HG03354 (cell line): Measurements from ENCODE around the gene MICAL2.

Experiments
- ATAC-seq: cut with Tn5 transposase; IDR thresholded peaks from one replicate; pipeline ENCODE4 v1.9.1; 2021; ENCODE audit warnings: mild to moderate bottlenecking; ENCODE audit not compliant: unreplicated experiment, poor library complexity, severe bottlenecking

The MICAL2 gene

DNA sequence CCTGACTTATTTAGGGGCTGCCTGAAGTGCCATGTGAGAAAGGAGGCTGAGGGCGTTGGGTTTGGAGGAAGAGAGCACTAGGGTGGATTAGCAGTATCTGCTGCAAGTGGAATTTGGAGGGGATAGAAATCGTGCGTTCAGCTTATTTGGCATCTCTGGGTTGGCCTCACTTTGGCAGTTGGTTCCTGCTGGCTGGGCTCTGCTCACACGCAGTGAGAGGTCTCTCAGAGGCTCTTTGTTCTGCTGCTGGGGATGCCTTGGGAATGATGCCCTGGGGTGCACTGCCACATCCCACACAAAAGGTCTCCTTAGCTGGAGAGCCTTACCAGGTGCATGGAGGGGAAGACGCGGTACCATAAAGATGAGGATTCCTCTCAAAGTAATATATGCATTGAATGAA, 17.7 kb upstream of the MICAL2 start:
- no peak for ATAC-seq

- ATAC-seq, result no peak
These were observed 15.3 kb upstream of the MICAL2 start for GRCh38 chr11:12094872-12095800.

DNA sequence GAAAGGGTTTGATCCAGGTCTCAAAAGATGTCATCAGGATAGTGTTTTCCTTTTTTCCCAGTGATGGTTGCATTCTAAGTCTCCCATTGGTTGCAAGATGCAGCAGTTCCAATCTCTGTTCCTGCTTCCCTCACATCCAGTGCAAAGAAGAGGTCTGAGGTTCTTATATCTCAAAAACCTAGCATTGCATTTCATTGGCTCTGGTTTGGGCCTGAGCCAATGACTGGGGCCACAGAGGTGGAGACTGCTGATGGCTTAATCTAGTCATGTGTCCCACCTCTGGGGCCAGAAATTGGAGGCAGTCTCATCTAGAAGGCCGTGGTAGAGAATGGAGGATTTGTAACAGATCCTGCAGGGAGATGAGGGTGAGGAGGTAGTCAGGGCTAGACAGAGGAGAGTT, 13.2 kb upstream of the MICAL2 start:
- ATAC-seq, result no peak

- no peak for ATAC-seq
These were observed 11.8 kb upstream of the MICAL2 start for GRCh38 chr11:12098601-12099000.

DNA sequence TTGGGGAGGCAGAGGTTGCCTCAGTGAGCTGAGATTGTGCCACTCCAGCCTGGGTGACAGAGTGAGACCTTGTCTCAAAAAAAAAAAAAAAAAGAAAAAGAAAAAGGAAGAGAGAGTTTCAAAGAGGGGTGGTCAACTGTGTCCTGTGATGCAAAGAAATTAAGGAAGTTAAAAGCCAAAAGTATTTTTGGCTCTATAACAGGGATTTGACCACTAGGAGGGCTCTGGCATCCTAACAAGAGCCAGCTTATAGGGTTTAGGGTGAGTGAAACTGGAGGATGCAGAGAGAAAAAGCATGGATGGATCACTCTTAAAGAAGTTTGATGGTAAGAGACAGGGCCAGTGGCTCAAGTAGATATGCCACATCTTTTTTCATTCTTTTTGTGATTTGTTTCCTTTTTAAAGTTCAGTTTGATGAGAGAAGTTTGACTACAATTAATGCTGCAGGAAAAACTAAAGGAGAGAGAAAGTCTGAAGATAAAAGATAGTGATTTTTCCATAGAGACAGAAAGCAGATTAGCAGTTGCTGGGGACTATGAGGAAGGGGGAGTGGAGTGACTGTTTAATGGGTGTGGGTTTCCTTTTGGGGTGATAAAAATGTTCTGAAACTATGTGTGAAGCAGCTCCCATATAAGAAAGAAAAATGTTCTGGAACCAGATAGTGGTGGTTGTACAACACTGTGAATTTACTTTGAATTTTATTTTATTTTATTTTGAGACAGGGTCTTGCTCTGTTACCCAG, 11.1 kb upstream of the MICAL2 start:
- ATAC-seq, result no peak

DNA sequence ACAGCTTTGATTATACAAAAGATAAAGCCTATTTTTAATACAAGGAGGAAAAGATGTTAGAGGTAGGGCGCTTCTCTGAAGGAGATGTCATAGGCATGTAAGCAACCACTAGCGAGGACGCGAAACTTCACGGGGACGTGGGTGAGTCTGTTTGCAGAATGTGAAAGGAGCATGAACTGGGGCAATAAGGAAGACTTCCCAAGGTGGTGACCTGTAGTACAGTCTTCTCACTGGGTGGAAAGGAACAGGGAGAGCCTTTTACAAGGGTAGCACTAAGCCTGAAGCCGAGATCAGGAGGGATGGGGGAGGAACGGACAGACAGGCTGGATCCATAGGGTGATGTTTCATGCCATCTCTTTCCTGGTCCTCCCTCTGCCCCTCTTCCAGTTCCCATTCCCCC, 10.0 kb upstream of the MICAL2 start:
- ATAC-seq, result no peak

DNA sequence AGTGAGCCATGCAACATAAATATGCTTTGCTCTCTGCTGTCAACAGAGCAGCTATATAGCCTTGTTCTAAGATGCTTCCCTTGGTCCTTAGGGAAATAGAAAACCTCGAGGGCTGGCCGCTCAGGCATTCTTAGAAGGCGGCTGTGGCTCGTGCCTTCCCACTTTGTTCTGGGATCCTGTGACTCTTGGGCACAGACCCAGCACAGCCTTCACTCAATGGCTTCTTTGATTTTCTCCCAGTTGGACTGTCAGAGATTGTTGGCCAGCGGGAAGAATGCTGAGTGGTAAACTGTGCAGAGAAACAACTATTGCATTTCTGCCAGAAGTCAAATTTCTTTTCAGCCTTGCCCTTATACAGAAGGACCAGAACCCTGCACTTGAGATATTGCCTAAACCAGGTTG, 9.5 kb upstream of the MICAL2 start:
- no peak for ATAC-seq

GRCh38 chr11:12101318-12101717, 9.1 kb upstream of the MICAL2 start:
- no peak for ATAC-seq

DNA sequence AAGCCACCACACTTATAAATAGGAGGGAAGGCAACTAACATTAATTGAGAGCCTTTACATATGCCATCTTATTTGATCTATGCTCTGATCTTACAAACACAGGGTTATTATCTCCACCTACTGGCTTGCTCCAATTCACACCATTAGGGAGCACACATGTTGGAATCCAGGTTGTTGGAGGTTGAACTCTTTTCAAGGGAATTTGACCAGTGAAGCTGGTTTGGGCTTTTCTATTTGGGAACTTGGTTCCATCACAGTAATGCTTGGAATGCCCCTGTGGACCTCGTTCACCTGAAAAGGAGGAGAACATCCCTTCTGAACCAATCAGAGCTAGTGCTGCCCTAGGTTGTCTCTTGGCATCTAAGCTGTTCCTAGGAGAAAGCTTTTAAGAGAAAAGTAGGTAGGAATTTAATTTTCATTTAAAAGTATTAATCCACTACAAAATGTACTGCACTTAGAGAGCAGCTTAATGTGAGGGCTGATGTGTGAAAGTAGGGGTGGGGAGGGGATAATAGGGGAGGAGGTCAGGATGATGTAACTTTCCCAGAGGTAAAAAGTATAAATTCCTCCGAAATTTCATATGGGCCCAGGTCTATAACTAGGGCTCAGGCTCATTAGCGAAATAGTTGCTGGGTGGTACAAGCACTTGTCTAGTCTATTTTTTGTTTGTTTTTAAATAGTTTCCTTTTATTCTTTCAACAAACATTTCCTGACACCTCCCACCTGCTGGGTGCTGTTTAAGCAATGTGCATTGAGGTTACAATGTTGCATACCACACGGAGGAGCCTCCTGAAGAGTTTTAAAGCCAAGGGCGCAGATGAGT, 7.6 kb upstream of the MICAL2 start:
- no peak for ATAC-seq

DNA sequence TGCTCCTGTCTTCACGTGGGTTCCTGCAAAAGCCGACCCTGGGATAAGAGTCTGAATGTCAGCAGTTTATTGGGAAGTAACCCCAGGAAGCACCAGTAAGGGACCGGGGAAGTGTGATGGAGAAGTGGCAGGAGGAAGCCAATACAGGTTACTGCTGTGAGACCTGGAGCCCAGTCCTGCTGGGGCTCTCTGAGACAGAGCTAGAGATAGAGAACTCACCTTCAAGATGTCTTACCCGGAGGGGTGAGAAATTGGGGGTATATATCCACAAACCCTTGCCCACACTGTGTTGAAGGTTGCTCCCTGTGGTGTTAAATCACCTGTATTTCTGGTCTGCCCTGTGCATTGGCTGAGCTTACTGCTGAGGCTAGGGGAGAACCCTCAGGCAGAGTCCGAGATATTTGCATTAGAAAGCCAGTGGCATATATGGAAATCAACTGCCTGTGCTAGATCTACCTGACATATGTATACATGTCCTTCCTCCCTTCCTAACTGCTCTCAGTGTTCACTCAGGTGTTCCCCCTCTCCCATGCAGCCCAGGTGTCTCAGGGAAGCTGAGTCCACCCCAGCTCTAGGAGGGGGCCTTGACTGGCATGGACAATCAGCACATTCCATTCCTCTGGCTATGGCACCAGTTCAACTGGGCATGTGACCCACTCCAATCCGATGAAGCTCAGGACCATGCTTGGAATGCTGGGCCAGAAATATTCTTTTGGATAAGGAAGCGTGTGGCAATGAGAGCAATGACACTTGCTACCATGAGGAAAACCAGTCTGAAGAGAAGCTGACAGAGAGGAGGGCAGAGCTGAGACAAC, 6.8 kb upstream of the MICAL2 start:
- ATAC-seq, result no peak

DNA sequence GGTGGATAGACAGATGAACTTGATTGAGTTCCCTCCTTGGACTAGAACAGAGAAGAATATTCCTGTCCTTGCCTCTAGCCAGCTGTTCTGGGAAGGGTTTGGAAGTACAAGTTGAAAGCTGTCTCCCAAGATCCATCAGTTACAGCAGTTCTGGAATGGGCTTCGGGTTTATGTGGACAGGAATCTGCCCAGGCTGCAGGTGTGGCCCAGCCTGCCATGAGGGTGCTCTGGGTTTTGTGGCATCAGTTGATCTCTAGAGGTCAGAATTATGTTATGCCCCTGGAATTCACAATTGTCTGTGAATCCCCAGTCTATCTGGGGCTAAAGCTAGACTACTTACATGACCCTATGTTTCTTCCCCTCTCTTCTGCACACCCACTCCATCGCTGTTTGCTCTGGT, 4.9 kb upstream of the MICAL2 start:
- ATAC-seq, result no peak

DNA sequence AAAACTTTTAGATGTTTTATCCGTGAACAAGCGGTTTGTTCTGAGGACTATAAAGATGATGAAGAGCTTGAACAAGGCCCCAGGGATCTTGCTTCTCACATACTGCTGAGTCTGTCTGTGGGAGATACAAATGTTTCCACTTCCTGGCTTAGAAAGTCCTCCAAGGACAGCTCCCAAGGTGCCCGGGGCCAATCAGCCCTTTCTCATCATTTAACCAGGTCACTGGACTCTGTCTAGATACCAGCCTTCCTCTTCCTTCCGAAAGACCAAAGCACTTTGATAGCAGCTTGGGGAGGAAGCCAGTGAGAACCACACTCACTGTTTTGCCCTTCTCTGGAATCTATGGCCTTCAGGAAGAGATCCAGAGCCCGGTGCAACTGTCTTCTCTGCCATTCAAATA, 4.3 kb upstream of the MICAL2 start:
- no peak for ATAC-seq

DNA sequence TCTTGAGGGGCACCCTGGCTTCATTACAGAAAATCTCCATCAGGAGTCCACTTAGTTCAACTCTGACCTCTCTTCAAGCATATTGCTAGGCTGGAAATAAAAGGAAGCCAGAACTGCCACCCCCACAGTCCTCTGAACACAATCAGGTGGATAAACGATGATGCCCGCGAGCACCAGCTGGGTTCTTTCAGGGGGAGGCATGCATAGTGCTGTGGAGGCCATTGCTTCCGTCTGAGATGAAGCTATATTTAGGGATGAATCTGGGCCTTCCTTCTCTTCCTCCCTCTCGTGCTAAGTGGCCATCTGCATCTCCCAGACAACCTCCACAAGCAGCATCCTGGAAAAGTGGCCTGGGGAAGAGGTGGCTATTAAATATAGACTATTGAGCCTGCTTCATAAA, 3.9 kb upstream of the MICAL2 start:
- ATAC-seq, result no peak

DNA sequence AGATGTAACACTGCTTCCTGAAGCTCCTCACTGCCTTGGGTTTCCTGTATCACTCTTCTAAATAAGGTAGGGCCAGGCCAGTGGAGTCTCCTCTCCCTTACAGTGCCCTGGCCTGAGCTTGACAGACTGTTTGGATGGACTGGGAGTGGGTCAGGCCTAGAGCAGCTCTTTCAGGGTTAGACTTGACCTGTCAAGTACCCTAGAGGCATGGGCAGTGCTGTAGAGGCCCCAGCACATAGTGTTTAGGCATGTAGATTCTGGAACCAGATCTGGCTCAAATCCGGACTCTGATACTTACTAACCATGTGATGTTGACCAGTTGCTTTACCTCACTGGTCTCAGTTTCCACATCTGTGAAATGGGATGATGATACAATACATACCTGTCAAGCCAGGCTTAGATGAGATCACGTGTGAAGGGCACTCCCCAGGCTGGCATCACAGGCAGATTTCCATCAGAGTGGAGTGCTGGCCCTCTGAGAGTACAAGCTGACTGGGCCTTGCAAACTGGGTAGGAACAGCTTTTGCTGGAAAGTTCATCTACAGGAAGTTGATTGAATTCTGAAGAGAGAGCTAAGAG, 1.4 kb upstream of the MICAL2 start:
- ATAC-seq, result no peak

GRCh38 chr11:12109591-12110196, 696 bp upstream of the MICAL2 start:
- no peak for ATAC-seq

GRCh38 chr11:12110714-12111548, 541 bp downstream of the MICAL2 start:
- peak; percentile 50 for ATAC-seq

DNA sequence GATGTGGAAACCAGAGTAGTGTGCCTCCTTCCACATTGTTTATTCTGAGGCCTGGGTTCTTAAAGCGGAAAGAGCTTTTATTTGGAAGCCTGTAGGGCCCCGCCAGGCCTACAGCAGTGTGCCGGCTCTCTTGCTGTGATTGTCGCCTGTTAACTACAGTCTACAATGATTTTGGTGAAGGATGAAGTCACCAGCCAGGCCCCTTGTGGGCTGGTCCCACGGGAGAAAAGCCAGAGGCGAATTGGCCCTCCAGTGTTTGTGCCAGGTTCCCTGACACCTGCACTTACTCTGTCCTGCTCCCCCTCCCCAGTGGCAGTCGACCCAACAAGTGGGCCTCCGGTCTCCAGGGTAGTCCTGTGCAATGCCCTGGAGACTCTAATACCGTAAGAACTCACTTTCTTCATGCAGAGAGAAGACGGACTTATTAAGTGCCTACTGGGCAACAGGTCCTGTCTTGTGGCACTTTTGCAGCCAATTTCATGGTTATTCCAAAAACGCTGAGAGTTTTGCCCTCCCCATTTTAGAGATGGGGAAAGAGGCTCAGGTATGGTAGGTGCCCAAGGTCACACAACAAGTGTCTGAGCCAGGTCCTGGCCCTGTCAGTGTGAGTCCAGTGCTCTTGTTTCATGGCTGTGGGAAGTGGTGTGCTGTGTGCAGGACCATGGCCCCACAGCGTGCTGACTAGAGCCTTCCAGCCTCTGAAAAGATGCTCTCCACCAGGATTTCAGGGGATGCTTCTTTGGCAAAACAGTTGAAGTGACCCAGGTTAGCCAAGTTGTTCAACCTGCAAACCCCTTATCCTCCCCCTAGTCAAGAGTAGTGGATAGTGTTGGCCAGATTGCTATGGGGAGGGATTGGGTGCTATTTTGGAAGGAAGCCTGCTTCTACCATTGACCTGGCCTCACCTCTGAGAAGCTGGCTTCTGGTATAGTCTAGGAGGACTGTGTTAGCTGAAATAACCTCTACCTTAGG, 1.4 kb downstream of the MICAL2 start:
- no peak for ATAC-seq
